Activated T-cell treated with anti-CD3 and anti-CD28 coated beads, Interleukin-2, amount 50 U/mL, for 72 hours (primary cell): ENCODE measurements around the gene ADAMTS2. TPM values are rescaled to one million over a fixed set of nuclear protein-coding genes. Genes with fewer than 3 reads are reported as not detected.

Experiments
- ATAC-seq, 2 donors: fragments of 150-1000 bp; cut with Tn5 transposase; replicated peaks in 1 of 2; 2 replicates each; pipeline ENCODE4 v1.10.0; 2021; ENCODE audit warnings: moderate library complexity in 2 of 2, mild to moderate bottlenecking in 1 of 2
- DNase-seq, 2 donors: peaks; one replicate each; pipeline ENCODE4 v3.0.0; 2021 to 2022; ENCODE audit warnings: mixed read lengths in 1 of 2
- H3K27ac Mint-ChIP-seq: one replicate; pipeline ENCODE4 v1.8.0; 2022; ENCODE audit warnings: mild to moderate bottlenecking, moderate library complexity, mixed read lengths
- H3K27me3 Mint-ChIP-seq: one replicate; pipeline ENCODE4 v1.8.0; 2022; ENCODE audit warnings: low read depth, mixed read lengths
- H3K36me3 Mint-ChIP-seq, 2 donors: one replicate each; pipeline ENCODE4 v1.8.0; 2022; ENCODE audit warnings: mixed read lengths in 2 of 2, mild to moderate bottlenecking in 1 of 2; ENCODE audit not compliant: insufficient read depth in 2 of 2
- H3K4me1 Mint-ChIP-seq: one replicate; pipeline ENCODE4 v1.8.0; 2022; ENCODE audit warnings: low read depth, mixed read lengths
- H3K4me3 Mint-ChIP-seq, 2 donors: one replicate each; pipeline ENCODE4 v1.8.0; 2022; ENCODE audit warnings: mild to moderate bottlenecking in 2 of 2, mixed read lengths in 2 of 2, moderate library complexity in 2 of 2
- H3K9me3 Mint-ChIP-seq, 2 donors: one replicate each; pipeline ENCODE4 v1.8.0; 2022; ENCODE audit warnings: mixed read lengths in 2 of 2
- total RNA-seq, 2 donors: library from RNA; stranded (reverse); gene quantifications; one replicate each; pipeline ENCODE4 v1.2.3, GENCODE V29; 2022

Gene ADAMTS2
- total RNA-seq, 2 donors from 2014 or later: not detected

- Mint-ChIP-seq H3K27ac (no peak overlapping the region), H3K9me3 (peaks cover 1 to 2% of the 10 kb centered on the region in 2 donors), H3K36me3 (peaks cover 1 to 2% of the 10 kb centered on the region in 2 donors), H3K27me3 (no peaks in the 10 kb centered on the region), H3K4me3 (no peak overlapping the region), H3K4me1 (peaks cover 14% of the 10 kb centered on the region)
- ATAC-seq: no peak
- DNase-seq: no peak
Measured at GRCh38 chr5:179139111-179139935, 205.9 kb downstream of the ADAMTS2 start.

GRCh38 chr5:179138568-179138925 is 206.7 kb downstream of the ADAMTS2 start:
- no peaks in the 10 kb centered on the region for H3K27me3 Mint-ChIP-seq
- peaks cover 14% of the 10 kb centered on the region for H3K4me1 Mint-ChIP-seq
- peaks cover 0 to 2% of the 10 kb centered on the region in 2 donors for H3K9me3 Mint-ChIP-seq
- ATAC-seq (no peak), DNase-seq (no peak)
- H3K27ac Mint-ChIP-seq: no peak overlapping the region
- H3K36me3 Mint-ChIP-seq: peaks cover 1 to 2% of the 10 kb centered on the region in 2 donors
- no peak overlapping the region for H3K4me3 Mint-ChIP-seq

- DNase-seq (no peak), ATAC-seq (no peak)
- H3K27ac Mint-ChIP-seq: no peak overlapping the region
Measured at GRCh38 chr5:179137643-179138567, 207.4 kb downstream of the ADAMTS2 start.

GRCh38 chr5:179137016-179137642 is 208.1 kb downstream of the ADAMTS2 start:
- DNase-seq (no peak), ATAC-seq (no peak)
- Mint-ChIP-seq H3K4me1 (peaks cover under 1% of the 10 kb centered on the region), H3K36me3 (peaks cover 0 to 2% of the 10 kb centered on the region in 2 donors), H3K27ac (no peak overlapping the region), H3K27me3 (no peaks in the 10 kb centered on the region), H3K4me3 (no peak overlapping the region), H3K9me3 (no peaks in the 10 kb centered on the region)

More at GRCh38 chr5:179137643-179138567, 207.4 kb downstream of the ADAMTS2 start:
- Mint-ChIP-seq H3K9me3 (peaks cover 0 to 2% of the 10 kb centered on the region in 2 donors), H3K4me1 (peaks cover 8% of the 10 kb centered on the region), H3K27me3 (no peaks in the 10 kb centered on the region), H3K4me3 (no peak overlapping the region), H3K36me3 (peaks cover 0 to 2% of the 10 kb centered on the region in 2 donors)

- H3K4me1 Mint-ChIP-seq: no peaks in the 10 kb centered on the region
- no peaks in the 10 kb centered on the region for H3K9me3 Mint-ChIP-seq
- peaks cover 0 to 2% of the 10 kb centered on the region in 2 donors for H3K36me3 Mint-ChIP-seq
- no peak overlapping the region for H3K4me3 Mint-ChIP-seq
- no peaks in the 10 kb centered on the region for H3K27me3 Mint-ChIP-seq
- H3K27ac Mint-ChIP-seq: no peak overlapping the region
- ATAC-seq (no peak), DNase-seq (no peak)
Measured at GRCh38 chr5:179135441-179136215, 209.6 kb downstream of the ADAMTS2 start.

GRCh38 chr5:179135006-179135405 is 210.3 kb downstream of the ADAMTS2 start:
- no peak for DNase-seq

GRCh38 chr5:179134511-179134910 is 210.8 kb downstream of the ADAMTS2 start:
- no peaks in the 10 kb centered on the region for H3K9me3 Mint-ChIP-seq
- no peak for DNase-seq
- peaks cover 0 to 2% of the 10 kb centered on the region in 2 donors for H3K36me3 Mint-ChIP-seq
- no peaks in the 10 kb centered on the region for H3K27me3 Mint-ChIP-seq
- ATAC-seq: no peak
- H3K27ac Mint-ChIP-seq: no peak overlapping the region
- H3K4me1 Mint-ChIP-seq: no peaks in the 10 kb centered on the region
- H3K4me3 Mint-ChIP-seq: no peak overlapping the region

More at GRCh38 chr5:179135006-179135405, 210.3 kb downstream of the ADAMTS2 start:
- H3K27me3 Mint-ChIP-seq: no peaks in the 10 kb centered on the region
- H3K4me1 Mint-ChIP-seq: no peaks in the 10 kb centered on the region
- peaks cover 0 to 2% of the 10 kb centered on the region in 2 donors for H3K36me3 Mint-ChIP-seq
- H3K4me3 Mint-ChIP-seq: no peak overlapping the region
- H3K9me3 Mint-ChIP-seq: no peaks in the 10 kb centered on the region
- H3K27ac Mint-ChIP-seq: no peak overlapping the region
- no peak for ATAC-seq

GRCh38 chr5:179132586-179133355 is 212.5 kb downstream of the ADAMTS2 start:
- H3K27me3 Mint-ChIP-seq: no peaks in the 10 kb centered on the region
- no peaks in the 10 kb centered on the region for H3K9me3 Mint-ChIP-seq
- H3K27ac Mint-ChIP-seq: no peak overlapping the region
- peaks cover 0 to 2% of the 10 kb centered on the region in 2 donors for H3K36me3 Mint-ChIP-seq
- no peak for ATAC-seq
- no peak overlapping the region for H3K4me3 Mint-ChIP-seq
- no peak for DNase-seq
- no peaks in the 10 kb centered on the region for H3K4me1 Mint-ChIP-seq

GRCh38 chr5:179131886-179132585 is 213.2 kb downstream of the ADAMTS2 start:
- DNase-seq: no peak
- ATAC-seq: no peak
- no peak overlapping the region for H3K27ac Mint-ChIP-seq
- H3K4me1 Mint-ChIP-seq: no peaks in the 10 kb centered on the region
- no peak overlapping the region for H3K4me3 Mint-ChIP-seq
- no peaks in the 10 kb centered on the region for H3K9me3 Mint-ChIP-seq
- H3K36me3 Mint-ChIP-seq: peaks cover 0 to 2% of the 10 kb centered on the region in 2 donors
- H3K27me3 Mint-ChIP-seq: no peaks in the 10 kb centered on the region

- Mint-ChIP-seq H3K4me3 (no peak overlapping the region), H3K27me3 (no peaks in the 10 kb centered on the region), H3K27ac (no peak overlapping the region), H3K36me3 (peaks cover 0 to 2% of the 10 kb centered on the region in 2 donors), H3K4me1 (no peaks in the 10 kb centered on the region), H3K9me3 (no peaks in the 10 kb centered on the region)
- ATAC-seq (no peak), DNase-seq (no peak)
Measured at GRCh38 chr5:179131321-179131835, 213.9 kb downstream of the ADAMTS2 start.

- Mint-ChIP-seq H3K4me1 (no peaks in the 10 kb centered on the region), H3K36me3 (peaks cover 0 to 2% of the 10 kb centered on the region in 2 donors), H3K4me3 (no peak overlapping the region), H3K9me3 (no peaks in the 10 kb centered on the region), H3K27me3 (no peaks in the 10 kb centered on the region), H3K27ac (no peak overlapping the region)
- ATAC-seq (no peak), DNase-seq (no peak)
Measured at GRCh38 chr5:179130101-179130681, 215.1 kb downstream of the ADAMTS2 start.
